Pulmonary artery endothelial cell (primary cell): Measurements from ENCODE around the gene EBLN2. TPM values are rescaled to one million over a fixed set of nuclear protein-coding genes. Genes with fewer than 3 reads are reported as not detected.

Source experiments
- DNase-seq: peaks from one replicate; pipeline ENCODE4 v3.0.0-alpha.2; 2011; ENCODE audit warnings: low read depth, low spot score
- total RNA-seq: library from RNA; depleted of rRNA; stranded (reverse); fragments of >200 nt; gene quantifications from 2 replicates; pipeline ENCODE4 v1.2.3, GENCODE V29; 2014

EBLN2 gene
- 4.2 and 6.7 TPM in 2 replicates for total RNA-seq

- DNase-seq, result no peak
Observed at GRCh38 chr3:73061416-73061815, at the start of gene EBLN2. Gene EBLN2 (plus strand): TSS chr3:73061659. CDS start chr3:73062082, 423 bp downstream.

GRCh38 chr3:73018298-73018697 is 43.2 kb upstream of the EBLN2 start:
- DNase-seq, result no peak

DNA sequence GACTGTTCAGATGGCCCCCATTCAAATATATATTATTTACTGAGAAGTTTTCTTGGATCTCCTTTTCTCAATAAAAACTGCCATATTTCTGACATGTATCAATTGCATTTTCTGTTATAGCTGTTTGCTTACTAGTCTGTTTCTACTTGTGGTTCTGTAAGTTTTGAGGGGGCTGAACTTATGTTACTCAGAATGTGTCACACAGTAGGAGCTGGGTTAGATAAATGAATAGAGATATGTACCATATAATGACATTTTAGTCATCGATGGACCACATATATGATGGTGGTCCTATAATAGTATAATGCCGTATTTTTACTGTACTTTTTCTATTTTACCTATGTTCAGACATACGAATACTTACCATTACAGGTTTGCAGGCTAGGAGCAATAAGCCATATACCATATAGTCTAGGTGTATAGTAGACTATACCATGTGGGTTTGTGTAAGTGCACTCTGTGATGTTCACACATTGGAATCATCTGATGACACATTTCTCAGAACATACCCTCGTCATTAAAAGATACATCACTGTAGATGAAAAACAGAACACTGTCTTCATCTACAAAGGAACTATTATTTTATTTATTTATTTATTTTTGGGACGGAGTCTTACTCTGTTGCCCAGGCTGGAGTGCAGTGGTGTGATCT is 42.5 kb upstream of the EBLN2 start:
- no peak for DNase-seq

GRCh38 chr3:73021301-73021835 is 40.1 kb upstream of the EBLN2 start:
- no peak for DNase-seq

- no peak for DNase-seq
Observed at GRCh38 chr3:73024836-73025235, 36.6 kb upstream of the EBLN2 start.

- no peak for DNase-seq
Observed at GRCh38 chr3:73026111-73026759, 35.2 kb upstream of the EBLN2 start.

GRCh38 chr3:73026760-73027113 is 34.7 kb upstream of the EBLN2 start:
- no peak for DNase-seq

GRCh38 chr3:73028803-73029202 is 32.7 kb upstream of the EBLN2 start:
- no peak for DNase-seq

DNA sequence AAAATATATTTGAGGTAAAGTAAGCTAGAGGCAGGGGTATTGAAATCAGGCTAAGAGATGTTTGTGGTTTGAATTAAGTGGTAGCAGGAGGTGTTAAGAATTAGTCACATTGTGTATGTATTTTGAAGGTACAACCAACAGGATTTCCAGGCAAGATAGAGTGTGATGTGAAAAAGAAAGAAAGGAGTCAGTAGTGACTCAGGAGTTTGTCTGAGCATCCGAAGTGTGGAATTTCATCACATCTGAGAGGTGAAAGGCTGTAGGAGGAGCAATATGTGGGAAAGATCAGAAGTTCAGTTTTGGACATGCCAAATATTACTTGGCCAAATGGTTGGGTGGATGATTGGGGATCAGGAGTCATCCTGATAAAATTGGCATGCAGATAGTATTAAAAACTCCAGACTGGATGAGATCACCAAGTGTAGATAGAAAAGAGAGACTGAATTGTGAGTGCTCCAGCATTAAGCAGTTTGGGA is 32.1 kb upstream of the EBLN2 start:
- DNase-seq, result peak; percentile 11

GRCh38 chr3:73030073-73030597 is 31.3 kb upstream of the EBLN2 start:
- DNase-seq, result no peak

- no peak for DNase-seq
Observed at GRCh38 chr3:73031573-73032103, 29.8 kb upstream of the EBLN2 start.

- DNase-seq, result no peak
Observed at GRCh38 chr3:73036694-73037591, 24.5 kb upstream of the EBLN2 start.

GRCh38 chr3:73041537-73041936 is 19.9 kb upstream of the EBLN2 start:
- no peak for DNase-seq

DNA sequence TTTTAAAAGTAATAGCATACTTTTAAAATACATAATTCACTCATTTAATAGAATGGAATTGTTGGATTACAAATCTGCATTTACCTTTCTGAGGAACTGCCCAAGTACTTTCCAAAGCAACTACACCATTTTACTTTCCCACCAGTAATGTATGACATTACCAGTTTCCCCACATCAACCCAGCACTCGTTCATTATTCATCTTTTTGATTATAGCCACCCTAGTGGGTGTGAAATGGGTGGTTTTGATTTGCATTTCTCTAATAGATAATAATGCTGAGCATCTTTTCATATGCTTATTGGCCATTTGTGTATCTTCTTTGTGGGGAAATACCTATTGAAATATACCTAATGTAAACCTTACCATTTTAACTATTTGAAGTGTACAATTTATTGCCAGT is 18.0 kb upstream of the EBLN2 start:
- DNase-seq, result no peak

- DNase-seq, result no peak
Observed at GRCh38 chr3:73045391-73045790, 16.1 kb upstream of the EBLN2 start.

DNA sequence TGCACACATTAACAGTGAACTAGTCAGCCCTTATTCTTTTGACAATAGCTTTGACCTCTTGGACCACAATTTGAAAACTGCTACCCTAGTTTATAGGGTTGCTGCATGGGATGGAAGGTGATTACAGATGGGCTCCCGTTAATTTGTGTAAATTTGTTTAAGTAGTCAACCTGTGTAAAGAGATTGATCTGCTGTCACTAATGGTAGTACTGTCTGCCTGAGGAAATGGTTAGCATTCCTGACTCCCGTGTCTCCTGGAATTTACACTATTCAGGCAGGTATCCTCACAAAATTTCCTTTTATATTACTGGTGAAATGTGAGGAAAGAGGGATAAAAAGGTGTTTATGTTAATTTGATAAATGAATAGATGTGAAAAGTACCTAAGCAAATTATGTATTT is 15.3 kb upstream of the EBLN2 start:
- no peak for DNase-seq

GRCh38 chr3:73049319-73049718 is 12.1 kb upstream of the EBLN2 start:
- DNase-seq, result no peak

GRCh38 chr3:73052857-73053256 is 8.6 kb upstream of the EBLN2 start:
- no peak for DNase-seq

DNA sequence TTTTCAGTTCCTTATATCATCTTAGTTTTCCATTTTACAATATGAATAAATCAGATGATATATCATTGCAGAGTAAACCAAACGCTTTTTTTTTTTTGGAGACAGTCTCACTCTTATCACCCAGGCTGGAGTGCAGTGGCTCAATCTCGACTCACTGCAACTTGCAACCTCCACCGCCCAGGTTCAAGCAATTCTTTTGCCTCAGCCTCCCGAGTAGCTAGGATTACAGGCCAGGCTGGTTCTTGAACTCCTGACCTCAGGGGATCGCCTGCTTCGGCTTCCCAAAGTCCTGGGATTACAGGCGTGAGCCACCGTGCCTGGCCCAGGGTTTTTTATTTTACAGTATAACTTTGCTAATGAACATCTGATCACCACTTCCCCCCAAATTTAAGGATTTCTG is 5.9 kb upstream of the EBLN2 start:
- DNase-seq, result no peak

DNA sequence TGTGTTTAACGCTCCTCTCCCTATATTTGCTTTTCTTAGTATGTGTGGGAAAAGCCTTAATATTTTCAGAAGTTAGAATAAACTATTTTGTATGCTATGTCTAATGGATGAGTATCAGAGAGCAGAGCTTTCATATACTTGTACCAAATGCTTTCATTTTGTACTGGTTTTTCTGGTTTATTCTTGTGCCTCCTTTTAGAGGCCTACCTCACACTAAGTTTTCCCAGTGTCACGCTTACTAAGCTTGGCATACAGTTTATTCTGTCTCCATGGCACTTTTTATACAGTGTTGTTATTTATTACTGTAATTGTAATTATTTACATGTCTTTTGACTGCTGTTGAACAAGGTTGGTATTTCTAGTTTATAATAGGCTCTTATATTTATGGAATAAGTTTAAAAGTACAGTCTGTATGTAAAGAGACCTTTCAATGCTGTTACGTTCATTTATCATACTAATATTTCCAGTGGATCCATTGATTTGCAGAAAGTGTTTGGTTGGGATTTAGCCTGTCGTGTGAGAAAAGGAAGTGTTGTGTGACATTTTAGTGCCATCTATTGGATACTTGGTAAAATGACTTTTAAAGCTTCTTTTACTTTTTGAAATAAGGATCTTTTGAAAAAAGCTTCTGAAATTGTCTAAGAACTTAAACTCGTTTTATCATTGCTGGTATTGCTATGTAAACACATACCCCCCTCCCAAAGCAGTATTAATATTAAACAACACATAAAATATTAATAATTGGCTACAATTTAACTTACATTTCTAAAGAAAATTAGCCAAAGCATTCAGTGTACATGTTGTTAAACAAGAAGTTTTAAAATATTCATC is 5.2 kb upstream of the EBLN2 start:
- DNase-seq, result no peak

GRCh38 chr3:73056845-73057150 is 4.7 kb upstream of the EBLN2 start:
- no peak for DNase-seq
